ENCODE measurements around the gene ZNF263. TPM values are rescaled to one million over a fixed set of nuclear protein-coding genes. Genes with fewer than 3 reads are reported as not detected.

The ZNF263 gene
- total and polyA plus RNA-seq, 2 of the 13 experiments (the other 11 are each of a cell fraction or from before 2014, with no cell fraction given), result 10.2 to 41.2 TPM

DNA sequence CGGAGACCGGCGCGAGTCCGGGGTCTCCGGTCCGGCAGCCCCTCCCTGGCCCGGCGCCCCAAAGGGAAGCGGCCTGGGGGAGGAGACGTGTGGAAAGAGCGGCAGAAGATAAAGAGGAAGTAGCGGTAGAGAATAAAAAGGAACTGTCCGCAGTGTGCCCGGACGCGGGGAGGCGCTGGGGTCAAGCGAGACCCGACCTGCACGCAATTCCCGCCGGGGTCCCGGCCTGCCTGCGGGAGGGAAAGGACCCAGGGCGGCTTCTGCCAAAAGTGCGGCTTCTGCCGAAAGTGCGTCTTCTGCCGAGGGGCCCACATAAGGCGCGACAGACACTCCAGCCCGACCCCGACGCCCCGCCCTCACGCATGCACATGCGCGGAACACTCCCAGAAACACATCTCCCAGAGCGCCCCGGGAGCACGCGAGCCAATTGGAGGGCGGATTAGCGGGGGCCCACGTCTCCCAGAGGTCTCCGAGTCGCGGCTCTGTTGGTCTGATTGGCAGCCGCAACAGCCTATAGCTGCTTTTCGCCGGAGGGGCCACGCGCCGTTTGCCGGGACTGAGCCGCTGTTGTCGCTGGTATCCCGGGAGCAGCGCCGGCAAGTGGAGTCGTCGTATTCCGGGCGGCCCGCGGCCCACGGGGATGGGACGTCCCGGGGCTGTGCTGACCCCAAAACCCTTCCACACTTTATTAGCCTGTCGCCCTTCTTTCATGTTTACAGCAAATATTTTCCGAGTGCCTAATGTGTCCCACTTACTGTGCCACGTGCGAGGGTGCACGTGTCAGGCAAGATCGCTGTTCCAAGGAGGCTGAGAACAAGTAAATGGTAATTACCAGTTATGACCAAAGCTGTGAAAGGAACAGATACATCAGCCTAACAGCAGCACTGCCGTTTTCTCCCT is 18.9 kb upstream of the ZNF263 start (continued):
- TF ChIP-seq, protein P1, sequence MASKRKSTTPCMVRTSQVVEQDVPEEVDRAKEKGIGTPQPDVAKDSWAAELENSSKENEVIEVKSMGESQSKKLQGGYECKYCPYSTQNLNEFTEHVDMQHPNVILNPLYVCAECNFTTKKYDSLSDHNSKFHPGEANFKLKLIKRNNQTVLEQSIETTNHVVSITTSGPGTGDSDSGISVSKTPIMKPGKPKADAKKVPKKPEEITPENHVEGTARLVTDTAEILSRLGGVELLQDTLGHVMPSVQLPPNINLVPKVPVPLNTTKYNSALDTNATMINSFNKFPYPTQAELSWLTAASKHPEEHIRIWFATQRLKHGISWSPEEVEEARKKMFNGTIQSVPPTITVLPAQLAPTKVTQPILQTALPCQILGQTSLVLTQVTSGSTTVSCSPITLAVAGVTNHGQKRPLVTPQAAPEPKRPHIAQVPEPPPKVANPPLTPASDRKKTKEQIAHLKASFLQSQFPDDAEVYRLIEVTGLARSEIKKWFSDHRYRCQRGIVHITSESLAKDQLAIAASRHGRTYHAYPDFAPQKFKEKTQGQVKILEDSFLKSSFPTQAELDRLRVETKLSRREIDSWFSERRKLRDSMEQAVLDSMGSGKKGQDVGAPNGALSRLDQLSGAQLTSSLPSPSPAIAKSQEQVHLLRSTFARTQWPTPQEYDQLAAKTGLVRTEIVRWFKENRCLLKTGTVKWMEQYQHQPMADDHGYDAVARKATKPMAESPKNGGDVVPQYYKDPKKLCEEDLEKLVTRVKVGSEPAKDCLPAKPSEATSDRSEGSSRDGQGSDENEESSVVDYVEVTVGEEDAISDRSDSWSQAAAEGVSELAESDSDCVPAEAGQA (IDR thresholded peaks at IDR 0.05; ENCODE audit: low read depth), result peak; percentile 61; the same call in 1 of the 2 replicates
- TF ChIP-seq, protein P1 (CRISPR knock-in tag; IDR thresholded peaks at IDR 0.05; ENCODE audit: borderline replicate concordance), result no peak
- peak; percentile 91 for TF ChIP-seq SIN3A (IDR thresholded peaks at IDR 0.05; ENCODE audit: borderline replicate concordance, low read depth, low read length)
- no peak for TF ChIP-seq SIN3B (IDR thresholded peaks at IDR 0.05; ENCODE audit: low read length)
- TF ChIP-seq ZNF703 (CRISPR knock-in tag; IDR thresholded peaks at IDR 0.05; ENCODE audit: borderline replicate concordance), result no peak; the same call in 1 of the 2 replicates
- TF ChIP-seq, protein P2, sequence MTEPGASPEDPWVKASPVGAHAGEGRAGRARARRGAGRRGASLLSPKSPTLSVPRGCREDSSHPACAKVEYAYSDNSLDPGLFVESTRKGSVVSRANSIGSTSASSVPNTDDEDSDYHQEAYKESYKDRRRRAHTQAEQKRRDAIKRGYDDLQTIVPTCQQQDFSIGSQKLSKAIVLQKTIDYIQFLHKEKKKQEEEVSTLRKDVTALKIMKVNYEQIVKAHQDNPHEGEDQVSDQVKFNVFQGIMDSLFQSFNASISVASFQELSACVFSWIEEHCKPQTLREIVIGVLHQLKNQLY (CRISPR knock-in tag; IDR thresholded peaks at IDR 0.05), result peak; percentile 14; the same call in 1 of the 2 replicates
- TF ChIP-seq, protein P3, sequence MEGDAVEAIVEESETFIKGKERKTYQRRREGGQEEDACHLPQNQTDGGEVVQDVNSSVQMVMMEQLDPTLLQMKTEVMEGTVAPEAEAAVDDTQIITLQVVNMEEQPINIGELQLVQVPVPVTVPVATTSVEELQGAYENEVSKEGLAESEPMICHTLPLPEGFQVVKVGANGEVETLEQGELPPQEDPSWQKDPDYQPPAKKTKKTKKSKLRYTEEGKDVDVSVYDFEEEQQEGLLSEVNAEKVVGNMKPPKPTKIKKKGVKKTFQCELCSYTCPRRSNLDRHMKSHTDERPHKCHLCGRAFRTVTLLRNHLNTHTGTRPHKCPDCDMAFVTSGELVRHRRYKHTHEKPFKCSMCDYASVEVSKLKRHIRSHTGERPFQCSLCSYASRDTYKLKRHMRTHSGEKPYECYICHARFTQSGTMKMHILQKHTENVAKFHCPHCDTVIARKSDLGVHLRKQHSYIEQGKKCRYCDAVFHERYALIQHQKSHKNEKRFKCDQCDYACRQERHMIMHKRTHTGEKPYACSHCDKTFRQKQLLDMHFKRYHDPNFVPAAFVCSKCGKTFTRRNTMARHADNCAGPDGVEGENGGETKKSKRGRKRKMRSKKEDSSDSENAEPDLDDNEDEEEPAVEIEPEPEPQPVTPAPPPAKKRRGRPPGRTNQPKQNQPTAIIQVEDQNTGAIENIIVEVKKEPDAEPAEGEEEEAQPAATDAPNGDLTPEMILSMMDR (CRISPR knock-in tag; IDR thresholded peaks at IDR 0.05), result peak; percentile 56
- TF ChIP-seq HOXA5 (CRISPR knock-in tag; IDR thresholded peaks at IDR 0.05), result no peak
- TF ChIP-seq ZNF768 (CRISPR knock-in tag; IDR thresholded peaks at IDR 0.05), result peak; percentile 29; the same call in 1 of the 2 replicates
- TF ChIP-seq, protein P4, sequence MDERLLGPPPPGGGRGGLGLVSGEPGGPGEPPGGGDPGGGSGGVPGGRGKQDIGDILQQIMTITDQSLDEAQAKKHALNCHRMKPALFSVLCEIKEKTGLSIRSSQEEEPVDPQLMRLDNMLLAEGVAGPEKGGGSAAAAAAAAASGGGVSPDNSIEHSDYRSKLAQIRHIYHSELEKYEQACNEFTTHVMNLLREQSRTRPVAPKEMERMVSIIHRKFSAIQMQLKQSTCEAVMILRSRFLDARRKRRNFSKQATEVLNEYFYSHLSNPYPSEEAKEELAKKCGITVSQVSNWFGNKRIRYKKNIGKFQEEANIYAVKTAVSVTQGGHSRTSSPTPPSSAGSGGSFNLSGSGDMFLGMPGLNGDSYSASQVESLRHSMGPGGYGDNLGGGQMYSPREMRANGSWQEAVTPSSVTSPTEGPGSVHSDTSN (CRISPR knock-in tag; IDR thresholded peaks at IDR 0.05), result peak; percentile 98
- TF ChIP-seq GATAD2A (CRISPR knock-in tag; IDR thresholded peaks at IDR 0.05), result no peak
- peak; percentile 80; the same call in 1 of the 2 replicates for TF ChIP-seq KDM5B (CRISPR knock-in tag; IDR thresholded peaks at IDR 0.05; ENCODE audit: borderline replicate concordance)
- peak; percentile 95 for TF ChIP-seq DMAP1 (CRISPR knock-in tag; IDR thresholded peaks at IDR 0.05)
- TF ChIP-seq SMAD9 (CRISPR knock-in tag; IDR thresholded peaks at IDR 0.05), result 0 out of 2 replicates have a peak, but pooled peaks have one; percentile 32
- no peak; the same call in 1 of the 2 replicates for TF ChIP-seq ZNF589 (CRISPR knock-in tag; conservative IDR thresholded peaks at IDR 0.05)
- TF ChIP-seq, protein P5, sequence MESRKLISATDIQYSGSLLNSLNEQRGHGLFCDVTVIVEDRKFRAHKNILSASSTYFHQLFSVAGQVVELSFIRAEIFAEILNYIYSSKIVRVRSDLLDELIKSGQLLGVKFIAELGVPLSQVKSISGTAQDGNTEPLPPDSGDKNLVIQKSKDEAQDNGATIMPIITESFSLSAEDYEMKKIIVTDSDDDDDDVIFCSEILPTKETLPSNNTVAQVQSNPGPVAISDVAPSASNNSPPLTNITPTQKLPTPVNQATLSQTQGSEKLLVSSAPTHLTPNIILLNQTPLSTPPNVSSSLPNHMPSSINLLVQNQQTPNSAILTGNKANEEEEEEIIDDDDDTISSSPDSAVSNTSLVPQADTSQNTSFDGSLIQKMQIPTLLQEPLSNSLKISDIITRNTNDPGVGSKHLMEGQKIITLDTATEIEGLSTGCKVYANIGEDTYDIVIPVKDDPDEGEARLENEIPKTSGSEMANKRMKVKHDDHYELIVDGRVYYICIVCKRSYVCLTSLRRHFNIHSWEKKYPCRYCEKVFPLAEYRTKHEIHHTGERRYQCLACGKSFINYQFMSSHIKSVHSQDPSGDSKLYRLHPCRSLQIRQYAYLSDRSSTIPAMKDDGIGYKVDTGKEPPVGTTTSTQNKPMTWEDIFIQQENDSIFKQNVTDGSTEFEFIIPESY (CRISPR knock-in tag; IDR thresholded peaks at IDR 0.05), result no peak
- no peak for TF ChIP-seq CBX2 (IDR thresholded peaks at IDR 0.05; ENCODE audit: low read depth, low read length)
- no peak for TF ChIP-seq CBX2 (CRISPR knock-in tag; IDR thresholded peaks at IDR 0.05; ENCODE audit: low read depth)

Data from HepG2 (cell line).